CD4-positive, alpha-beta memory T cell (primary cell): ENCODE measurements around the gene ABCC1. TPM values are rescaled to one million over a fixed set of nuclear protein-coding genes. Genes with fewer than 3 reads are reported as not detected.
"Not testable (repeated sequence)": the region's sequence is repeated elsewhere in the genome, so short reads cannot be mapped to it uniquely, and the experiment has no call there.

Source experiments
- CTCF ChIA-PET: fragments of 350-600 bp; sonication (Branson Sonifier 250); formaldehyde crosslinking; loops from one replicate; lab custom pipeline; 2021; ENCODE audit warnings: inconsistent platforms; ENCODE audit not compliant: partially characterized antibody; lab: Charles Lee
- POLR2A ChIA-PET: fragments of 350-600 bp; sonication (Branson Sonifier 250); formaldehyde crosslinking; loops from one replicate; lab custom pipeline; 2021; ENCODE audit not compliant: partially characterized antibody; lab: Charles Lee
- DNase-seq, 5 donors: peaks; one replicate each; pipeline versions ENCODE4 v3.0.0 to v3.0.0-alpha.2; 2020 to 2022; ENCODE audit warnings: mixed read lengths in 1 of 5
- H3K27ac ChIP-seq: one replicate; pipeline ENCODE4 v1.7.0; 2013; ENCODE audit warnings: low read depth, low read length
- H3K27me3 ChIP-seq: 2 replicates; pipeline ENCODE4 v1.7.0; 2013; ENCODE audit warnings: mild to moderate bottlenecking, low read length, moderate library complexity; ENCODE audit not compliant: insufficient read depth
- H3K36me3 ChIP-seq: 2 replicates; pipeline ENCODE4 v1.7.0; 2013; ENCODE audit warnings: mild to moderate bottlenecking, low read length, moderate library complexity; ENCODE audit not compliant: insufficient read depth
- H3K4me1 ChIP-seq: 2 replicates; pipeline ENCODE4 v1.7.0; 2013; ENCODE audit warnings: mild to moderate bottlenecking, low read length, moderate library complexity; ENCODE audit not compliant: insufficient read depth
- H3K4me3 ChIP-seq, 2 donors: one replicate each; pipeline ENCODE4 v1.7.0; 2013; ENCODE audit warnings: low read length in 2 of 2, mild to moderate bottlenecking in 1 of 2
- H3K9me3 ChIP-seq, 2 donors: one replicate each; pipeline ENCODE4 v1.7.0; 2013; ENCODE audit warnings: low read length in 2 of 2, control low read depth in 1 of 2; ENCODE audit not compliant: control insufficient read depth in 1 of 2
- H3K27ac Mint-ChIP-seq, 7 donors: one replicate each; pipeline ENCODE4 v1.8.0; 2020 to 2021; ENCODE audit warnings: mixed read lengths in 7 of 7, mild to moderate bottlenecking in 6 of 7, inconsistent platforms in 3 of 7, moderate library complexity in 3 of 7
- H3K27me3 Mint-ChIP-seq, 2 donors: one replicate each; pipeline ENCODE4 v1.8.0; 2020 to 2021; ENCODE audit warnings: mixed read lengths in 2 of 2
- H3K36me3 Mint-ChIP-seq, 2 donors: one replicate each; pipeline ENCODE4 v1.8.0; 2020 to 2021; ENCODE audit warnings: mixed read lengths in 2 of 2, inconsistent platforms in 1 of 2, mild to moderate bottlenecking in 1 of 2
- H3K4me1 Mint-ChIP-seq, 4 donors: one replicate each; pipeline ENCODE4 v1.8.0; 2020 to 2021; ENCODE audit warnings: mixed read lengths in 4 of 4, mild to moderate bottlenecking in 1 of 4
- H3K4me3 Mint-ChIP-seq, 8 donors: one replicate each; pipeline ENCODE4 v1.8.0; 2020 to 2021; ENCODE audit warnings: mixed read lengths in 8 of 8, mild to moderate bottlenecking in 7 of 8, moderate library complexity in 6 of 8, inconsistent platforms in 3 of 8
- H3K9me3 Mint-ChIP-seq, 8 donors: one replicate each; pipeline ENCODE4 v1.8.0; 2020 to 2021; ENCODE audit warnings: mixed read lengths in 8 of 8, mild to moderate bottlenecking in 5 of 8, inconsistent platforms in 3 of 8, moderate library complexity in 1 of 8
- intact Hi-C: fragments of 100-400 bp; cut with micrococcal nuclease; formaldehyde crosslinking; loops from one replicate; pipeline ENCODE4 v1.15.1; 2023
- polyA plus RNA-seq, 2 donors: library from polyadenylated mRNA; unstranded; fragments of 300-500 nt; fragmentation: Illumina TruSeq; gene quantifications; one replicate each; pipeline ENCODE4 v1.2.3, GENCODE V29; 2021
- total RNA-seq, 2 experiments: library from RNA; stranded (reverse); gene quantifications; one replicate each; pipeline ENCODE4 v1.2.3, GENCODE V29; 2021

The ABCC1 gene
- total and polyA plus RNA-seq, 4 experiments from 2014 or later, result 1.9 to 69.9 (median 34.2) TPM

GRCh38 chr16:15911198-15911597 is 38.2 kb upstream of the ABCC1 start:
- intact Hi-C loops, result no loop called here
- Histone ChIP-seq H3K27ac (no peak overlapping the region), H3K9me3 (no peaks in the 10 kb centered on the region), H3K27me3 (no peaks in the 10 kb centered on the region), H3K4me3 (no peak overlapping the region), H3K4me1 (peaks cover 11% of the 10 kb centered on the region), H3K36me3 (no peaks in the 10 kb centered on the region)
- Mint-ChIP-seq H3K4me1 (peaks cover 11 to 18% (median 14%) of the 10 kb centered on the region in 4 donors), H3K4me3 (peak overlapping the region in 2 of 8 donors; percentile 0 to 7), H3K27me3 (no peaks in the 10 kb centered on the region), H3K36me3 (no peaks in the 10 kb centered on the region), H3K27ac (peak overlapping the region in 2 of 7 donors; percentile 10 to 38), H3K9me3 (peaks cover 0 to 5% (median 2%) of the 10 kb centered on the region in 8 donors)
- POLR2A ChIA-PET, result no interaction called here
- CTCF ChIA-PET, result no interaction called here
- DNase-seq, result no peak

- ChIA-PET POLR2A (interaction anchor here (0.6 kb wide), 1 partner anchor 121 kb away, joined by 3 read pairs; no protein-coding TSS in a partner anchor), CTCF (interaction anchor here (1.1 kb wide), 1 partner anchor 33 kb away, joined by 3 read pairs; no protein-coding TSS in a partner anchor)
- intact Hi-C loops, result no loop called here
- Histone ChIP-seq H3K4me1 (peaks cover 11% of the 10 kb centered on the region), H3K36me3 (no peaks in the 10 kb centered on the region), H3K27me3 (no peaks in the 10 kb centered on the region), H3K4me3 (no peak overlapping the region), H3K9me3 (no peaks in the 10 kb centered on the region), H3K27ac (no peak overlapping the region)
- Mint-ChIP-seq H3K4me1 (peaks cover 11 to 18% (median 14%) of the 10 kb centered on the region in 4 donors), H3K4me3 (peak overlapping the region in 6 of 8 donors; percentile 7 to 81 (median 66)), H3K9me3 (peaks cover 0 to 3% (median 0%) of the 10 kb centered on the region in 8 donors), H3K36me3 (no peaks in the 10 kb centered on the region), H3K27ac (peak overlapping the region; percentile 31 to 86 (median 64)), H3K27me3 (peaks cover 0 to 1% of the 10 kb centered on the region in 2 donors)
- no peak for DNase-seq
Measured at GRCh38 chr16:15913046-15913698, 36.2 kb upstream of the ABCC1 start.

GRCh38 chr16:15915555-15916081 is 33.8 kb upstream of the ABCC1 start:
- H3K9me3 Mint-ChIP-seq, result peaks cover 0 to 3% (median 0%) of the 10 kb centered on the region in 8 donors
- POLR2A ChIA-PET, result no interaction called here
- H3K9me3 ChIP-seq, result no peaks in the 10 kb centered on the region
- H3K27ac Mint-ChIP-seq, result no peak overlapping the region
- H3K4me1 Mint-ChIP-seq, result peaks cover 11 to 18% (median 14%) of the 10 kb centered on the region in 4 donors
- no peak overlapping the region for H3K4me3 Mint-ChIP-seq
- no peak overlapping the region for H3K4me3 ChIP-seq
- no peak overlapping the region for H3K27ac ChIP-seq
- peaks cover 11% of the 10 kb centered on the region for H3K4me1 ChIP-seq
- intact Hi-C loops, result no loop called here
- H3K27me3 Mint-ChIP-seq, result peaks cover 0 to 1% of the 10 kb centered on the region in 2 donors
- no peaks in the 10 kb centered on the region for H3K27me3 ChIP-seq
- no peaks in the 10 kb centered on the region for H3K36me3 ChIP-seq
- no peak for DNase-seq
- CTCF ChIA-PET, result no interaction called here
- no peaks in the 10 kb centered on the region for H3K36me3 Mint-ChIP-seq

- intact Hi-C loops, result no loop called here
- H3K4me1 Mint-ChIP-seq, result peaks cover 9 to 15% (median 10%) of the 10 kb centered on the region in 4 donors
- no peaks in the 10 kb centered on the region for H3K36me3 ChIP-seq
Measured at GRCh38 chr16:15916323-15916722, 33.1 kb upstream of the ABCC1 start.

GRCh38 chr16:15918314-15918713 is 31.1 kb upstream of the ABCC1 start:
- H3K4me1 ChIP-seq, H3K36me3 Mint-ChIP-seq, CTCF ChIA-PET, H3K36me3 ChIP-seq, POLR2A ChIA-PET, H3K4me1 Mint-ChIP-seq, H3K9me3 Mint-ChIP-seq, H3K4me3 Mint-ChIP-seq, H3K27me3 Mint-ChIP-seq, H3K27ac ChIP-seq, H3K27ac Mint-ChIP-seq, intact Hi-C loops, H3K9me3 ChIP-seq, H3K27me3 ChIP-seq, DNase-seq, H3K4me3 ChIP-seq: not testable (repeated sequence)

More at GRCh38 chr16:15916323-15916722, 33.1 kb upstream of the ABCC1 start:
- ChIA-PET CTCF (no interaction called here), POLR2A (no interaction called here)
- Mint-ChIP-seq H3K4me3 (no peak overlapping the region), H3K36me3 (no peaks in the 10 kb centered on the region), H3K9me3 (peaks cover 0 to under 1% (median 0%) of the 10 kb centered on the region in 8 donors), H3K27me3 (peaks cover 0 to 1% of the 10 kb centered on the region in 2 donors), H3K27ac (no peak overlapping the region)
- H3K27me3 ChIP-seq, result no peaks in the 10 kb centered on the region
- DNase-seq, result no peak
- H3K9me3 ChIP-seq, result no peaks in the 10 kb centered on the region
- peaks cover 11% of the 10 kb centered on the region for H3K4me1 ChIP-seq
- no peak overlapping the region for H3K27ac ChIP-seq
- no peak overlapping the region for H3K4me3 ChIP-seq

GRCh38 chr16:15919331-15919730 is 30.1 kb upstream of the ABCC1 start:
- Histone ChIP-seq H3K36me3 (no peaks in the 10 kb centered on the region), H3K9me3 (no peaks in the 10 kb centered on the region), H3K4me1 (no peaks in the 10 kb centered on the region), H3K27me3 (no peaks in the 10 kb centered on the region), H3K27ac (no peak overlapping the region), H3K4me3 (no peak overlapping the region)
- Mint-ChIP-seq H3K9me3 (no peaks in the 10 kb centered on the region), H3K4me3 (no peak overlapping the region), H3K27me3 (peaks cover 0 to 1% of the 10 kb centered on the region in 2 donors), H3K36me3 (no peaks in the 10 kb centered on the region), H3K4me1 (no peaks in the 10 kb centered on the region), H3K27ac (no peak overlapping the region)
- DNase-seq, result no peak
- intact Hi-C loops, result no loop called here
- ChIA-PET POLR2A (no interaction called here), CTCF (no interaction called here)

- intact Hi-C loops, result no loop called here
- H3K4me1 Mint-ChIP-seq, result no peaks in the 10 kb centered on the region
- no peaks in the 10 kb centered on the region for H3K9me3 Mint-ChIP-seq
- H3K27ac Mint-ChIP-seq, result no peak overlapping the region
- Histone ChIP-seq H3K27ac (no peak overlapping the region), H3K4me1 (no peaks in the 10 kb centered on the region), H3K36me3 (no peaks in the 10 kb centered on the region), H3K4me3 (no peak overlapping the region), H3K27me3 (no peaks in the 10 kb centered on the region), H3K9me3 (no peaks in the 10 kb centered on the region)
- POLR2A ChIA-PET, result no interaction called here
- CTCF ChIA-PET, result no interaction called here
- DNase-seq, result no peak
- H3K36me3 Mint-ChIP-seq, result no peaks in the 10 kb centered on the region
- no peaks in the 10 kb centered on the region for H3K27me3 Mint-ChIP-seq
- H3K4me3 Mint-ChIP-seq, result no peak overlapping the region
Measured at GRCh38 chr16:15924996-15925395, 24.4 kb upstream of the ABCC1 start.
